ENCODE measurements around the gene DNER. TPM values are rescaled to one million over a fixed set of nuclear protein-coding genes. Genes with fewer than 3 reads are reported as not detected.

The DNER gene
- total and polyA plus RNA-seq, 12 donors = 49.2 to 309 (median 155) TPM

DNA sequence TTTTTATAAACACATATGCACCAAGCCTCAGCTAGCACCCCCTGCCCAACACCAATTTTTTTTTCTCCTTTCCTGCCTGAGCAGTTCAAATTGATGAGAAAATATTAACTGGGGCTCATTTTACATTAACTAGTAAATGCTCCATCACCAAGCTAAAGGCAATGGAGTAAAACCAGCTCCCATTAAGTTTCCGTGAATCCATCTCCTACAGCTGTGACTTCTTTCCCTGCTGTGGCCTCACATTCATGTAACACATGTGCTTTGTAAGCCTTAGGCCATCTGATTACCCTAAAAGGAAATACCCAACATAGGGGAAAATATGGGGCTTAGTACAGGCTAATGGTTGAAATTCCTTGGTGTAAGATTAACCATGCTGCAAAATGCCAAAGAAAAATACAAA, 60.8 kb downstream of the DNER start:
- Histone ChIP-seq H3K4me3 (no peak overlapping the region), H3K4me1 (replicated peaks in 1 of 2) (no peaks in the 10 kb centered on the region), H3K9me3 (replicated peaks in 1 of 3) (no peaks in the 10 kb centered on the region), H3K36me3 (replicated peaks in 1 of 2) (no peaks in the 10 kb centered on the region), H3K27ac (no peak overlapping the region), H3K27me3 (no peaks in the 10 kb centered on the region)
- WGBS, 4 donors = 88 to 100% (median 91%) methylated on average over 1 of the region's 1 CpG
- TF ChIP-seq POLR2A (IDR thresholded peaks at IDR 0.05) = no peak
- no peak for TF ChIP-seq CTCF (IDR thresholded peaks at IDR 0.05)
- DNase-seq = no peak
- intact Hi-C loops (cut with DNase I) = no loop called here

- no peak overlapping the region for H3K27ac ChIP-seq
- WGBS, 4 donors = 78 to 95% (median 91%) methylated on average over 5 of the region's 5 CpGs
- H3K27me3 ChIP-seq = no peaks in the 10 kb centered on the region
- no peaks in the 10 kb centered on the region for H3K36me3 ChIP-seq (replicated peaks in 1 of 2)
- intact Hi-C loops (cut with DNase I) = no loop called here
- no peak for TF ChIP-seq CTCF (IDR thresholded peaks at IDR 0.05)
- no peak for TF ChIP-seq POLR2A (IDR thresholded peaks at IDR 0.05)
- no peak for DNase-seq
- H3K9me3 ChIP-seq (replicated peaks in 1 of 3) = no peaks in the 10 kb centered on the region
- no peaks in the 10 kb centered on the region for H3K4me1 ChIP-seq (replicated peaks in 1 of 2)
- H3K4me3 ChIP-seq = no peak overlapping the region
Observed at GRCh38 chr2:229652796-229653195, 61.6 kb downstream of the DNER start.

- TF ChIP-seq CTCF (IDR thresholded peaks at IDR 0.05) = no peak
- no peak for TF ChIP-seq POLR2A (IDR thresholded peaks at IDR 0.05)
- no peaks in the 10 kb centered on the region for H3K27me3 ChIP-seq
- WGBS, 4 donors = 87 to 94% (median 90%) methylated on average over 3 of the region's 3 CpGs
Observed at GRCh38 chr2:229650901-229651300, 63.5 kb downstream of the DNER start.

GRCh38 chr2:229650059-229650458, 64.3 kb downstream of the DNER start:
- no peaks in the 10 kb centered on the region for H3K9me3 ChIP-seq (replicated peaks in 1 of 3)
- DNase-seq = no peak
- no peaks in the 10 kb centered on the region for H3K27me3 ChIP-seq
- H3K4me1 ChIP-seq (replicated peaks in 1 of 2) = no peaks in the 10 kb centered on the region
- intact Hi-C loops (cut with DNase I) = no loop called here
- no peak for TF ChIP-seq CTCF (IDR thresholded peaks at IDR 0.05)
- no peak for TF ChIP-seq POLR2A (IDR thresholded peaks at IDR 0.05)
- no peak overlapping the region for H3K27ac ChIP-seq
- H3K4me3 ChIP-seq = no peak overlapping the region
- WGBS, 4 donors = 83 to 90% (median 89%) methylated on average over 5 of the region's 5 CpGs
- H3K36me3 ChIP-seq (replicated peaks in 1 of 2) = no peaks in the 10 kb centered on the region

More at GRCh38 chr2:229650901-229651300, 63.5 kb downstream of the DNER start:
- no peak for DNase-seq
- intact Hi-C loops (cut with DNase I) = no loop called here
- H3K27ac ChIP-seq = no peak overlapping the region
- no peaks in the 10 kb centered on the region for H3K4me1 ChIP-seq (replicated peaks in 1 of 2)
- H3K9me3 ChIP-seq (replicated peaks in 1 of 3) = no peaks in the 10 kb centered on the region
- no peak overlapping the region for H3K4me3 ChIP-seq
- H3K36me3 ChIP-seq (replicated peaks in 1 of 2) = no peaks in the 10 kb centered on the region
